Measurements from ENCODE around the gene INTS4.

GRCh38 chr11:78033040-78033439 is 38.6 kb upstream of the INTS4 start:
- TF ChIP-seq TAF1 (IDR thresholded peaks at IDR 0.05; ENCODE audit: borderline replicate concordance, insufficient read depth, low read length) (no peak), POLR2AphosphoS5 (IDR thresholded peaks at IDR 0.05; ENCODE audit: low read depth, low read length) (no peak), FOXP2 (optimal IDR thresholded peaks at IDR 0.05; ENCODE audit: borderline replicate concordance, extremely low read depth, extremely low read length, insufficient read depth) (no peak), REST (IDR thresholded peaks at IDR 0.05; ENCODE audit: insufficient read depth in 1 of 2, low read depth in 2 of 2, low read length in 2 of 2) (no peak), SIN3A (IDR thresholded peaks at IDR 0.05; ENCODE audit: borderline replicate concordance, insufficient read depth, low read length) (no peak)

All from PFSK-1 (cell line).